Esophagus (tissue), 2 donors: ENCODE results near the gene THTPA. TPM values are rescaled to one million over a fixed set of nuclear protein-coding genes. Genes with fewer than 3 reads are reported as not detected.

Source experiments
- H3K27ac ChIP-seq, 2 donors: one replicate each; pipeline ENCODE4 v1.5.1; 2013; ENCODE audit warnings: low read depth in 2 of 2, mild to moderate bottlenecking in 2 of 2, inconsistent platforms in 1 of 2, low read length in 1 of 2, moderate library complexity in 1 of 2
- H3K27me3 ChIP-seq, 2 donors: one replicate each; pipeline ENCODE4 v1.6.1; 2013; ENCODE audit warnings: low read length in 2 of 2, control low read depth in 1 of 2, mild to moderate bottlenecking in 1 of 2; ENCODE audit not compliant: insufficient read depth in 2 of 2, control insufficient read depth in 1 of 2
- H3K36me3 ChIP-seq, 2 donors: one replicate each; pipeline ENCODE4 v1.6.1; 2013; ENCODE audit warnings: low read length in 1 of 2; ENCODE audit not compliant: control insufficient read depth in 2 of 2, insufficient read depth in 2 of 2
- H3K4me1 ChIP-seq, 2 donors: one replicate each; pipeline ENCODE4 v1.6.1; 2013; ENCODE audit warnings: low read length in 1 of 2; ENCODE audit not compliant: control insufficient read depth in 2 of 2, insufficient read depth in 2 of 2
- H3K4me3 ChIP-seq, 2 donors: one replicate each; pipeline ENCODE4 v1.5.1; 2013; ENCODE audit warnings: low read length in 2 of 2, mild to moderate bottlenecking in 2 of 2, low read depth in 1 of 2, moderate library complexity in 1 of 2
- H3K9me3 ChIP-seq, 2 donors: one replicate each; pipeline ENCODE4 v1.6.1; 2013; ENCODE audit warnings: mild to moderate bottlenecking in 2 of 2, low read depth in 1 of 2, low read length in 1 of 2, moderate library complexity in 1 of 2; ENCODE audit not compliant: control insufficient read depth in 2 of 2, insufficient read depth in 1 of 2
- WGBS, 2 donors: extraction: QIAGEN DNeasy Blood & Tissue Kit; methylation state at CpG; one replicate each; pipeline ENCODE4 v1.1.7; 2013; 5-methylcytosine and 5-hydroxymethylcytosine counted together
- polyA plus RNA-seq, 2 donors: library from polyadenylated mRNA; stranded (reverse); fragments of 200-250 nt; gene quantifications; one replicate each; pipeline ENCODE4 v1.2.3, GENCODE V29; 2013
- donor health status: healthy with polysubstance abuse.
- donor health status: Bipolar disorder and iron deficiency.

THTPA gene
- polyA plus RNA-seq, 2 donors: 7.8 to 8.3 TPM

DNA sequence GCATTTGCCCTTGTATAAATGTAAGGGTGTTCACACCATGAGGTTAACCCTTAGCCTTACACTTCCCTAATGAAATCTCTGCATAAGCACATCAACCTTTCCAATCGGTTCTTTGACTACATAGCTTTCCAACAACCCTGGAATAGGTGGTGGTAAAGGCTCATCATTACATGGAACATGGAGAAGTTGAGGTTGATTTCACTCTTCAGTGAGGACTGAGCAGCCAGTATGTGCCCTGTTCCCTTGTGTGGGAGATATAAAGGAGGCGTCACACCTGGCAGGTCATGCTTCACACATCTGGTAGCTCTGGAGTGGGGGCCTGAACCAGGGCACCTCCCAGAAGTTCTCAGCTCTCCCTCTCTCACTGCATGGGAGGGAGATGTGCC lies 44.2 kb downstream of the THTPA start:
- H3K4me1 ChIP-seq: no peaks in the 10 kb centered on the region
- H3K4me3 ChIP-seq: no peak overlapping the region
- H3K27ac ChIP-seq: no peak overlapping the region
- no peaks in the 10 kb centered on the region for H3K9me3 ChIP-seq
- no peaks in the 10 kb centered on the region for H3K27me3 ChIP-seq
- no peaks in the 10 kb centered on the region for H3K36me3 ChIP-seq
- WGBS, 2 donors: 36 to 90% methylated on average over 2 of the region's 2 CpGs

DNA sequence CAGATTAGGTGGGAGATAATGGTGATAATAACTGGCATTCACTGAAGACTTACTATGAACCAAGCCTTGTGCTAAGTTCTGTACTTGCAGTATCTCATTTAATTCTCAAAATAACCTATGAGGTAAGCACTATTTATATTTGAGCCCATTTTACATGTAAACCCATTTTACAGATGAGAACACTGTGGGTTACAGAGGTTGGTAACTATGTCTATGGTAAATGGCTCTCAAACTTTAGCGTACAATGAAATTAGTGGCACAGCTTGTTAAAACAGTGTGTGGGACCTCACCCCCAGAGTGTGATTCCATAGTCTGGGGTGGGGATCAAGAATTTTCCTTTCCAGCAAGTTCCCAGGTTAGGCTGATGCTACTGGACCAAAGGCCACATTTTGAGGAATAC lies 44.7 kb downstream of the THTPA start:
- no peaks in the 10 kb centered on the region for H3K9me3 ChIP-seq
- 95 to 97% methylated on average over 1 of the region's 1 CpG for WGBS, 2 donors
- no peaks in the 10 kb centered on the region for H3K36me3 ChIP-seq
- no peaks in the 10 kb centered on the region for H3K27me3 ChIP-seq
- no peak overlapping the region for H3K27ac ChIP-seq
- no peak overlapping the region for H3K4me3 ChIP-seq
- H3K4me1 ChIP-seq: no peaks in the 10 kb centered on the region

DNA sequence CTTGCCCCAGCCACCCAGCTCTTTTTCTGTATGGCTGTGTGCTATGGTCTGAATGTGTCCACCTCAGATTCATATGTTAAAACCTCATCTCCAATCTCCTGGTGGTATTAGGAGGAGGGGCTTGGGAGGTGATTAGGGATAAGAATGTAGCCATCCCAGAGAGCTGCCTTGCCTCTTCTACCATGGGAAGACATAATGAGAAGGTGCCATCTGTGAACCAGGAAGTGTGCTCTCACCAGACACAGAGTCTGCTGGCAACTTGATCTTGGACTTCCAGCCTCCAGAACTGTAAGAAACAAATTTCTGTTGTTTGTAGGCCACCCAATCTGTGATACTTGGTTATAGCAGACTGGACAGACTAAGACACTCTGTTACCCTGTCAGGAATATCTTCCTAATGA lies 45.4 kb downstream of the THTPA start:
- H3K27ac ChIP-seq: no peak overlapping the region
- H3K27me3 ChIP-seq: no peaks in the 10 kb centered on the region
- H3K4me1 ChIP-seq: no peaks in the 10 kb centered on the region
- H3K9me3 ChIP-seq: no peaks in the 10 kb centered on the region
- H3K4me3 ChIP-seq: no peak overlapping the region
- H3K36me3 ChIP-seq: no peaks in the 10 kb centered on the region

DNA sequence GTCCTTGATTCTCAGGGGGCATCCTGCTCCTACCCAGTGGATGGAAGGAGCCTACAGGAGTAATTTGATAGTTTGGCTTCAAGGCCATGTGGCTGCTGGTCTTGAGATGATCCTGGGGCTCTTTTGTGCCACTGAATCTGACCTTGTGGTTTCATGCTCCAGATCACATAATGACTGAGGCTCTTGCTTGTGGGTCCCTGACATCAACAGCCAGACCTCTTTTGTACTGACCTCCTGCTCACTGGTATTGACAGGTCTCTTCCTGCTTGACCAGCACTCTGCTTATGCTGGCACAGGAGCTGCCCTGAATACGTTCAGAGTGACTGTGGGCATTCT lies 45.7 kb downstream of the THTPA start:
- WGBS, 2 donors: 59 to 60% methylated on average over 1 of the region's 1 CpG
- Histone ChIP-seq H3K4me1 (no peaks in the 10 kb centered on the region), H3K27ac (no peak overlapping the region), H3K27me3 (no peaks in the 10 kb centered on the region), H3K9me3 (no peaks in the 10 kb centered on the region), H3K36me3 (no peaks in the 10 kb centered on the region), H3K4me3 (no peak overlapping the region)

DNA sequence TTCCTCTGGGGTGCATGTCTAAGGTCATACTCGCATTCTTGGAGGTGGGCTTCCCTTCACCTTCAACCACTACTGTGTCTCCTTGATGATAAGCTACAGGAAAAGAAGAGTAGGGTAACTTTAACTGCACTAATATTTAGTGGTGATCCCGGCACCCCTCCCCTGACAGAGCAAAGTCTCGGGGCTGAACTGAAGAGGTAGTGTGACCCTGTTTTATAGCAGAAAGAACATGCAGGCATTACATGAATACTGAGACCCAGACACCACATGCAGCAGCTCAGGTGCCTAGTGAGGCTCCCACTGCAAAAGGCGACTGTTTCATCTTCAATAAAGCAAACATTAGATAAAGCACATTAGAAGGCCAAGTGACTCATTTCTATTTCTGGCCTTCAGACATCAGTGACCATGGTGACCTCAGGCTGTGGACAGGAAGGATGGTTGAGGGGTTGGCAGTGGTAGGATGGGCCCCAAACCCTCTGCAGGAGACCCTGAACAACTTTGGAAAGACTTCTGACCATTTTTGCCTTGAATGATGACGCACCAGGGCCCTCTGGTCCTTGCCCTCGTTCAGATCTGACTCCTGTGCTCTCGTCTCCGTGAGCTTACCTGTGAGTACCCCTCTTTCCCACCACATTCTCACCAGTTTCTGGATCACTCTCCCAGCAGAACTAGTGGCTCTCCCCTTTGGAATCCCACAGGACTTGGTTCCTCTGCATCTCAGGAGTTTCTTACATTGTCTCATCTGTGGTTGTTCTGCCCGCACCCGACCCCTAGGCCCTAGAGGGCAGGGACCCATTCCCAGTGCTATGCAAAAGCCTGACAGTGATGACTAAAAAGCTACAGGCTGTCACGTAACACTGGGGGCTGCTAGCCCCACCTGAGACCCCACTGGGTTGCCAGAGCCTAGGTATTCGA lies 46.4 kb downstream of the THTPA start:
- WGBS, 2 donors: 83 to 91% methylated on average over 12 of the region's 12 CpGs
- H3K4me3 ChIP-seq: no peak overlapping the region

DNA sequence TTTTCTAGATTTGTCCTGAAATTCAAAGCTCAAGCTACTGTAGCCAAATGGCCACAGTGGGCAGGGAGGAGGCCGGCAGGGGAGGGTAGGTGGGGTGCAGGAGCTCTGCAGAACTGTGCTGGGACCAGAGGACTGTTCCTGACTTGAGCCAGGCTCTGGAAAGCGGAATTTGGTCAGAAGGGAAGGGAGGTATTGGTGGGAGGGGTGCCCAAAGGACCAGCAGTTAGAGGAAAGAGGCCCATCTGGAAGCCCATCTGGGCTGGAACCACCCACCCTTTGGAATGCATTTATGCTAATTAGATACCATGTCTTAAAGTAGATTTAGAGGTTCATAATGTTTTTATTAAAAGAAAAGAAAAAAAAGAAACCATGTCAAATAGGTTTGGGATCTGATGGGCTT lies 47.0 kb downstream of the THTPA start:
- H3K4me1 ChIP-seq: no peaks in the 10 kb centered on the region
- no peaks in the 10 kb centered on the region for H3K9me3 ChIP-seq
- no peaks in the 10 kb centered on the region for H3K27me3 ChIP-seq
- WGBS, 2 donors: 71 to 75% methylated on average over 2 of the region's 2 CpGs
- H3K27ac ChIP-seq: no peak overlapping the region
- H3K4me3 ChIP-seq: no peak overlapping the region
- H3K36me3 ChIP-seq: no peaks in the 10 kb centered on the region

More for the DNA sequence above, 46.4 kb downstream of the THTPA start:
- Histone ChIP-seq H3K27me3 (no peaks in the 10 kb centered on the region), H3K9me3 (no peaks in the 10 kb centered on the region), H3K36me3 (no peaks in the 10 kb centered on the region), H3K27ac (no peak overlapping the region), H3K4me1 (no peaks in the 10 kb centered on the region)

DNA sequence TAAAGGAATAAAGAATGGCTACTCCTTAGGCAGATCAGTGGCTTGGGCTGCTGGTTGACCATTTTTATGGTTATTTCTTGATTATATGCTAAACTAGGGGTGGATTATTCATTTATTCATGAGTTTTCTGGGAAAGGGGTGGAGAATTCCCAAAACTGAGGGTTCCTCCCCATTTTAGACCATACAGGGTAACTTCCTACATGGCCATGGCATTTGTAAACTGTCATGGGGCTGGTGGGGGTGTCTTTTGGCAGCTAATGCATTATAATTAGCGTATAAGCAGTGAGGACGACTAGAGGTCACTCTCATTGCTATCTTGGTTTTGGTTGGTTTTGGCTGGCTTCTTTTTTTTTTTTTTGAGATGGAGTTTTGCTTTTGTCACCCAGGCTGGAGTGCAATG lies 48.1 kb downstream of the THTPA start:
- Histone ChIP-seq H3K36me3 (no peaks in the 10 kb centered on the region), H3K4me1 (no peaks in the 10 kb centered on the region), H3K27ac (no peak overlapping the region), H3K27me3 (no peaks in the 10 kb centered on the region), H3K4me3 (no peak overlapping the region), H3K9me3 (no peaks in the 10 kb centered on the region)
- 83 to 88% methylated on average over 2 of the region's 2 CpGs for WGBS, 2 donors

DNA sequence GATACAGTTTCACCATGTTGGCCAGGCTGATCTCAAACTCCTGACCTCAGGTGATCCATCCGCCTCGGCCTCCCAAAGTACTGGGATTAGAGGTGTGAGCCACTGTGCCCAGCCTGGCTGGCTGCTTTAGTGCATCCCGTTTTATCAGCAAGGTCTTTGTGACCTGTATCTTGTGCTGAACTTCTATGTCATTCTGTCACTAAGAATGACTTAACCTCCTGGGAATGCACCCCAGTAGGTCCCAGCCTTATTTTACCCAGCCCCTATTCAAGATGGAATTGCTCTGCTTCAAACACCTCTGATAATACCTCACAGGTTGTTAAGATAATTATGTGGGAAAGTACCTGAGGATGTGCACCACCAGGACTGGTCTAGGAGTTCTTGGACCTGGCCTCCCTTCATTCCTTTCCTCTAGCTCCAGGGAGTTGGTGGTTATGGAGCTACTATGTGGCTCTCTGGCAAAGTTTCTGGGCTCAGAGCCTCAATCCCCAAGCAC lies 48.7 kb downstream of the THTPA start:
- H3K4me1 ChIP-seq: no peaks in the 10 kb centered on the region

DNA sequence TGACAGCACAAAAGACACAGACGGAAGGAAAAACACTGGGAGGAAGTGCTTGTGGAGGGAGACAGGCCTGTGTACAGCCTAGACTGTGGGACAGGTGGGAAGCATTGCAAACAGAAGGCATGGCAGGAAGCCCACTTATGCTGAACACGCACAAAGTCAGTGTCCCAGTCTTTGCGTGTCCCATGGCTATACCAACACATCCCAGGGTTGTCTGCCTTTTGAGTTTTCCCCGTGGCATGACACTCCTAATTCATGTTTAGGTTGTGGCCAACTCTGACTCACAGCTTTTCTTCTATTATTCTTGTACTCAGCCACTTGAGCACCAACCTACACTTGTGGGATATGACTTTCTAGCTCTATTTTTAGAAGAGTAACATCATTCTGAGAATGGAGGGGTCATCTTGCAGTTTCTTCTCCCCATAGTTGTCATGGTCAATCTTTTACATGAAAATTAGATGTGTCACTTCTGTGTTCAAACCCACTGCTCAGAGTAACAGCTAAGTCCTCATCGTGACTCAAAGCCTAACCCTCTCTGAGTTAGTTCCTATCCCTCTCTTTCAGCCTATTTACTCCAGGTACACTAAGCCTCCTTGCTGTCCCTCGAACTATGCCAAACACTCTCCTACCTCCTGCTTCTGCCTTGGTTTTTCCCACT lies 50.0 kb downstream of the THTPA start:
- Histone ChIP-seq H3K27me3 (no peaks in the 10 kb centered on the region), H3K4me3 (no peak overlapping the region), H3K36me3 (no peaks in the 10 kb centered on the region), H3K27ac (no peak overlapping the region), H3K4me1 (no peaks in the 10 kb centered on the region), H3K9me3 (no peaks in the 10 kb centered on the region)
- WGBS, 2 donors: 60 to 70% methylated on average over 6 of the region's 6 CpGs

More for the DNA sequence above, 48.7 kb downstream of the THTPA start:
- 79 to 82% methylated on average over 3 of the region's 3 CpGs for WGBS, 2 donors
- Histone ChIP-seq H3K27me3 (no peaks in the 10 kb centered on the region), H3K9me3 (no peaks in the 10 kb centered on the region), H3K4me3 (no peak overlapping the region), H3K27ac (no peak overlapping the region), H3K36me3 (no peaks in the 10 kb centered on the region)

DNA sequence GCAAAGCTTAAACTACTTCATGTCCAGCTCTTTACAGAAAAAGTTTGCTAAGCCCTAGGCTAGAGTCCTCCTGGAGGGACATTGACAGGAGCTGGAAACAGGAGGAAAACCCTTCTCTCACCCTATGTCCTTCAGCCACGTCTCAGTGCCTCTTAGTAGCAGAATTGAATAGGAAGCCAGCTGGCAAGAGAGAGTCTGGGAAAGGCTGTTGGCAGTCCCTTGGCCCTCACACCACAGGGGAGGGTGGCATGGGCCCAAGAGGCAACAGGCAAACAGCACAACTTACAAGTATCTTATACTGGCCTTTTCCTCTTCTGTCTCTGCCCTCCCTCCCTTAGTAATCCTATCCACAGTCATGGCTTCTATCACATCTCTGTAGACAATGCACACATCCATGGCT lies 52.4 kb downstream of the THTPA start:
- WGBS, 2 donors: 19 to 29% methylated on average over 1 of the region's 1 CpG

More for the DNA sequence above, 52.4 kb downstream of the THTPA start:
- H3K36me3 ChIP-seq: no peaks in the 10 kb centered on the region
- H3K9me3 ChIP-seq: no peaks in the 10 kb centered on the region
- no peaks in the 10 kb centered on the region for H3K27me3 ChIP-seq
- H3K4me1 ChIP-seq: no peaks in the 10 kb centered on the region
- H3K4me3 ChIP-seq: no peak overlapping the region
- no peak overlapping the region for H3K27ac ChIP-seq
